OCI-LY7 (cell line): Measurements from ENCODE around the gene TNC. TPM values are rescaled to one million over a fixed set of nuclear protein-coding genes. Genes with fewer than 3 reads are reported as not detected.

Experiments
- BruUV-seq: library from RNA; stranded (reverse); fragments of 400-500 nt; replicated peaks from 2 replicates; lab custom pipeline; 2021; lab: Mats Ljungman, UMichigan
- CTCF ChIA-PET: fragments of 300-600 bp; sonication (Branson Sonifier 250); formaldehyde crosslinking; loops from one replicate; lab custom pipeline; 2022; ENCODE audit warnings: antibody characterized with exemption; ENCODE audit not compliant: unreplicated experiment; lab: Charles Lee
- POLR2A ChIA-PET: fragments of 300-600 bp; sonication (Branson Sonifier 250); formaldehyde crosslinking; loops from one replicate; lab custom pipeline; 2022; ENCODE audit warnings: antibody characterized with exemption; lab: Charles Lee
- DNase-seq: peaks from one replicate; pipeline ENCODE4 v3.0.0-alpha.2; 2015; ENCODE audit warnings: low spot score
- H2AFZ ChIP-seq: fragments of 200-600 bp; sonication (generic), shearing (Covaris generic); 2 replicates; pipeline ENCODE4 v1.6.1; 2014; ENCODE audit warnings: mild to moderate bottlenecking, antibody characterized with exemption, low read length, moderate library complexity
- H3K27ac ChIP-seq: fragments of 200-600 bp; sonication (generic); 2 replicates; pipeline ENCODE4 v1.5.1; 2014; ENCODE audit warnings: mixed run types, low read depth, mild to moderate bottlenecking, moderate library complexity, low read length, inconsistent platforms; ENCODE audit not compliant: poor library complexity, severe bottlenecking
- H3K36me3 ChIP-seq: fragments of 200-600 bp; sonication (generic); 2 replicates; pipeline ENCODE4 v1.6.1; 2014; ENCODE audit warnings: mild to moderate bottlenecking, antibody characterized with exemption, low read length, moderate library complexity, mixed read lengths; ENCODE audit not compliant: insufficient read depth
- H3K4me1 ChIP-seq: fragments of 200-600 bp; sonication (generic); 2 replicates; pipeline ENCODE4 v1.5.1; 2014; ENCODE audit warnings: mild to moderate bottlenecking, low read length; ENCODE audit not compliant: insufficient read depth, poor library complexity, severe bottlenecking
- H3K4me2 ChIP-seq: fragments of 200-600 bp; sonication (generic); 2 replicates; pipeline ENCODE4 v1.6.1; 2014; ENCODE audit warnings: mild to moderate bottlenecking, low read length
- H3K4me3 ChIP-seq: fragments of 200-600 bp; sonication (generic); 2 replicates; pipeline ENCODE4 v1.5.1; 2014; ENCODE audit warnings: mild to moderate bottlenecking, low read depth, low read length; ENCODE audit not compliant: poor library complexity, severe bottlenecking
- H3K79me2 ChIP-seq: fragments of 200-600 bp; sonication (generic); 2 replicates; pipeline ENCODE4 v1.6.1; 2016; ENCODE audit warnings: low read depth, mild to moderate bottlenecking, low read length, moderate library complexity, mixed read lengths; ENCODE audit not compliant: insufficient read depth
- H3K9me2 ChIP-seq: fragments of 200-600 bp; sonication (generic); 2 replicates; pipeline ENCODE4 v1.6.1; 2016; ENCODE audit warnings: mild to moderate bottlenecking, low read length, mixed read lengths; ENCODE audit not compliant: insufficient read depth
- H3K9me3 ChIP-seq: fragments of 200-600 bp; sonication (generic); 2 replicates; pipeline ENCODE4 v1.6.1; 2014; ENCODE audit warnings: mild to moderate bottlenecking, mixed run types, low read length, mixed read lengths
- H4K20me1 ChIP-seq: fragments of 200-600 bp; sonication (generic); 2 replicates; pipeline ENCODE4 v1.6.1; 2014; ENCODE audit warnings: mild to moderate bottlenecking, antibody characterized with exemption, low read length, moderate library complexity, mixed read lengths; ENCODE audit not compliant: insufficient read depth
- CTCF ChIP-seq: fragments of 200-600 bp; sonication (generic); conservative IDR thresholded peaks from 2 replicates; pipeline ENCODE4 v1.5.1; 2014; ENCODE audit warnings: mild to moderate bottlenecking, antibody characterized with exemption, low read length, moderate library complexity, mixed read lengths
- EZH2phosphoT487 ChIP-seq: fragments of 200-600 bp; sonication (generic); IDR thresholded peaks from 2 replicates; pipeline ENCODE4 v1.6.1; 2018; ENCODE audit warnings: low read depth, borderline replicate concordance, mild to moderate bottlenecking, mixed run types, antibody characterized with exemption, low read length, moderate library complexity, mixed read lengths
- intact Hi-C: fragments of 100-400 bp; cut with micrococcal nuclease; formaldehyde crosslinking; loops from one replicate; pipeline ENCODE4 v1.10.0; 2022; ENCODE audit not compliant: unreplicated experiment
- total RNA-seq, 2 experiments: library from RNA; depleted of rRNA in 1 of 2; stranded (reverse); fragments of >200 nt in 1 of 2; shearing (Covaris generic) in 1 of 2; gene quantifications; 2 replicates each; pipeline ENCODE4 v1.2.3, GENCODE V29; 2014 to 2022

Gene TNC
- total RNA-seq, 2 experiments from 2014 or later, result not detected

GRCh38 chr9:115005322-115005721 lies 112.6 kb downstream of the TNC start:
- no peak overlapping the region for H2AFZ ChIP-seq
- TF ChIP-seq CTCF (no peak), EZH2phosphoT487 (no peak)
- no peaks in the 10 kb centered on the region for H3K36me3 ChIP-seq
- no peaks in the 10 kb centered on the region for H3K9me3 ChIP-seq
- intact Hi-C loops, result no loop called here
- POLR2A ChIA-PET, result no interaction called here
- no peak overlapping the region for H3K4me2 ChIP-seq
- no peak overlapping the region for H3K27ac ChIP-seq
- CTCF ChIA-PET, result interaction anchor here (1.1 kb wide), 1 partner anchor 9 kb away, joined by 3 read pairs; no protein-coding TSS in a partner anchor
- H4K20me1 ChIP-seq, result no peaks in the 10 kb centered on the region
- no peaks in the 10 kb centered on the region for H3K79me2 ChIP-seq
- BruUV-seq, result no TSS peak
- H3K4me1 ChIP-seq, result no peaks in the 10 kb centered on the region
- H3K4me3 ChIP-seq, result no peak overlapping the region
- no peak for DNase-seq
- no peaks in the 10 kb centered on the region for H3K9me2 ChIP-seq

- H3K9me2 ChIP-seq, result no peaks in the 10 kb centered on the region
- H3K9me3 ChIP-seq, result no peaks in the 10 kb centered on the region
- DNase-seq, result no peak
- no TSS peak for BruUV-seq
- no peak for TF ChIP-seq EZH2phosphoT487
- no peak for TF ChIP-seq CTCF
- H3K27ac ChIP-seq, result no peak overlapping the region
- intact Hi-C loops, result loop anchor here (5.0 kb wide), 1 partner anchor 37 kb away; no protein-coding TSS in a partner anchor
- H4K20me1 ChIP-seq, result no peaks in the 10 kb centered on the region
- ChIA-PET CTCF (no interaction called here), POLR2A (no interaction called here)
- no peak overlapping the region for H3K4me3 ChIP-seq
- no peaks in the 10 kb centered on the region for H3K4me1 ChIP-seq
- no peak overlapping the region for H3K4me2 ChIP-seq
- H3K79me2 ChIP-seq, result no peaks in the 10 kb centered on the region
- H3K36me3 ChIP-seq, result no peaks in the 10 kb centered on the region
- H2AFZ ChIP-seq, result no peak overlapping the region
Observed at GRCh38 chr9:115004545-115004944, 113.4 kb downstream of the TNC start.

GRCh38 chr9:115002371-115003120 lies 115.4 kb downstream of the TNC start:
- Histone ChIP-seq H3K9me3 (no peaks in the 10 kb centered on the region), H3K4me1 (no peaks in the 10 kb centered on the region), H3K4me3 (no peak overlapping the region), H3K9me2 (no peaks in the 10 kb centered on the region), H4K20me1 (no peaks in the 10 kb centered on the region), H3K4me2 (no peak overlapping the region), H2AFZ (no peak overlapping the region), H3K79me2 (no peaks in the 10 kb centered on the region), H3K36me3 (no peaks in the 10 kb centered on the region), H3K27ac (no peak overlapping the region)
- CTCF ChIA-PET, result no interaction called here
- POLR2A ChIA-PET, result interaction anchor here (0.9 to 1.1 kb wide), 2 partner anchors 8 to 13 kb away, joined by 3 read pairs; no protein-coding TSS in a partner anchor
- no TSS peak for BruUV-seq
- no peak for TF ChIP-seq EZH2phosphoT487
- TF ChIP-seq CTCF, result no peak
- intact Hi-C loops, result loop anchor here (5.0 kb wide), 1 partner anchor 35 kb away; no protein-coding TSS in a partner anchor
- DNase-seq, result no peak
